HG03521 (cell line): ENCODE measurements around the gene ADORA2A.
"Not testable (repeated sequence)": the region's sequence is repeated elsewhere in the genome, so short reads cannot be mapped to it uniquely, and the experiment has no call there.

Experiments
- ATAC-seq: cut with Tn5 transposase; IDR thresholded peaks from one replicate; pipeline ENCODE4 v1.9.1; 2021; ENCODE audit warnings: mild to moderate bottlenecking, moderate library complexity; ENCODE audit not compliant: unreplicated experiment

Gene ADORA2A

DNA sequence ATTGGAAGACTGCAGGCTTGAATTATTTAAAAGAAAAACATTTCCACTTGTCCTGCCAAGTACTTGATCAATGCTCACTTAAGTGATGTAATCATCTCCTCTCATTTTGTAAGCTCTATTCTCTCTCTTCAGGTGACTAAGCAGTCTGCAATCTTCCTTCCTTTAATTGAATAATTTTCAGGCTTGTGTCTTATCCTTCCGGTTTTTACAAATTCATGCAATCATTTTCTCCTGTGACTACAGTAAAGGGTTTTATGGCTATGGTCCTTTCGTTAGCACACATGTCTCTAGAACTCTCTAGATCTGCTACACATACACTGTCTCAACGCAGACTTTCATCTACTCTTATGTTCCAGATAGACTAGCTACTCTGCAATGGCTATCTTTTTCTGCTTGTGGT is 55.2 kb downstream of the ADORA2A start:
- ATAC-seq: no peak

DNA sequence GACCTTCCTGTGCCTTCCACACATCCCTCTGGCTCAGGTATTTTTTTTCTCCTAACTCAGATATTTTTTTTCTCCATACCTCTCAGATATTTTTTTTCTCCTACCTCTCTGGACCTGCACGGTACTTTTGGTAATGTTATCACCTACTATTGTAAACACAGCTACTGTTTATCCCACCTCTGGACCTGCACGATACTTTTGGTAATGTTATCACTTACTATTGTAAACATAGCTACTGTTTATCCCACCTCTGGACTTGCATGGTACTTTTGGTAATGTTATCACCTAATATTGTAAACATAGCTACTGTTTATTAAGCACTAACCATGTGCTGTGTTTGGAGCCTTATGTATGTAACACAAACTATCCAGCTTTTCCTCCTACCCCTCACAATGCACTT is 55.6 kb downstream of the ADORA2A start:
- no peak for ATAC-seq

GRCh38 chr22:24483976-24484545 is 56.7 kb downstream of the ADORA2A start:
- ATAC-seq: no peak

GRCh38 chr22:24485170-24485569 is 57.8 kb downstream of the ADORA2A start:
- ATAC-seq: no peak

GRCh38 chr22:24485608-24486007 is 58.2 kb downstream of the ADORA2A start:
- ATAC-seq: no peak

- no peak for ATAC-seq
Observed at GRCh38 chr22:24486501-24486921, 59.1 kb downstream of the ADORA2A start.

DNA sequence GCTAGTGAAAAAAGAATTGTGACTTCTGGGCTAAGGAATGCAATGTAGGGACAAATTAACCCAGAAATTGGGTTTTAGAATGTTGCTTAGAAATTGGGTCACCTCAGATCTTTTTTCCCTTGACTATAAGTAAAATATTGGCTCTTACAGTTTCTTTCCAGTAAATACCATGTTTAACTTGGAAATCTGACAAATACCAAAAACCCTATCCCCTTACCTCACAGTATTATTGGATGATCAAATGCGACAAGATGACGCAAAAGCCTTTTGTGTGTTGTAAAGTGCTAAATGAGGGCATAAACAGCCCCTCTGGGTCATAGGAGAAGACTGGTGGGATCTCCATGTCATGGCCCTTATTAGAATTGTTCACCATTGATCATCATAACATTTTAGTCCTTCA is 61.6 kb downstream of the ADORA2A start:
- no peak for ATAC-seq

GRCh38 chr22:24489434-24489833 is 62.0 kb downstream of the ADORA2A start:
- ATAC-seq: not testable (repeated sequence)
